CD8-positive, alpha-beta memory T cell (primary cell): ENCODE measurements around the gene EME2. TPM values are rescaled to one million over a fixed set of nuclear protein-coding genes. Genes with fewer than 3 reads are reported as not detected.

Source experiments
- CTCF ChIA-PET: fragments of 350-600 bp; sonication (Branson Sonifier 250); formaldehyde crosslinking; loops from one replicate; lab custom pipeline; 2021; ENCODE audit warnings: antibody characterized with exemption; lab: Charles Lee
- POLR2A ChIA-PET: fragments of 350-600 bp; sonication (Branson Sonifier 250); formaldehyde crosslinking; loops from one replicate; lab custom pipeline; 2021; ENCODE audit warnings: antibody characterized with exemption; lab: Charles Lee
- DNase-seq, 5 donors: peaks; one replicate each; pipeline versions ENCODE4 v3.0.0 to v3.0.0-alpha.2; 2020 to 2022; ENCODE audit warnings: mixed read lengths in 1 of 5
- H3K27ac ChIP-seq: one replicate; pipeline ENCODE4 v1.7.0; 2013; ENCODE audit warnings: low read depth, mild to moderate bottlenecking, low read length, moderate library complexity
- H3K27me3 ChIP-seq: 2 replicates; pipeline ENCODE4 v1.7.0; 2013; ENCODE audit warnings: low read length, mild to moderate bottlenecking; ENCODE audit not compliant: insufficient read depth, poor library complexity, severe bottlenecking
- H3K36me3 ChIP-seq: 2 replicates; pipeline ENCODE4 v1.7.0; 2013; ENCODE audit warnings: mild to moderate bottlenecking, low read length, moderate library complexity; ENCODE audit not compliant: insufficient read depth
- H3K4me1 ChIP-seq: 2 replicates; pipeline ENCODE4 v1.7.0; 2013; ENCODE audit warnings: mild to moderate bottlenecking, low read length, moderate library complexity; ENCODE audit not compliant: insufficient read depth
- H3K4me3 ChIP-seq: 2 replicates; pipeline ENCODE4 v1.7.0; 2013; ENCODE audit warnings: mild to moderate bottlenecking, low read length
- H3K9me3 ChIP-seq: 2 replicates; pipeline ENCODE4 v1.7.0; 2013; ENCODE audit warnings: mild to moderate bottlenecking, low read length
- H3K27ac Mint-ChIP-seq, 8 donors: one replicate each; pipeline ENCODE4 v1.8.0; 2020 to 2021; ENCODE audit warnings: mixed read lengths in 8 of 8, mild to moderate bottlenecking in 6 of 8, inconsistent platforms in 3 of 8, moderate library complexity in 3 of 8
- H3K27me3 Mint-ChIP-seq, 2 donors: one replicate each; pipeline ENCODE4 v1.8.0; 2020 to 2021; ENCODE audit warnings: mixed read lengths in 2 of 2, mild to moderate bottlenecking in 1 of 2, moderate library complexity in 1 of 2
- H3K36me3 Mint-ChIP-seq, 3 donors: one replicate each; pipeline ENCODE4 v1.8.0; 2020 to 2021; ENCODE audit warnings: mixed read lengths in 3 of 3, inconsistent platforms in 1 of 3, mild to moderate bottlenecking in 1 of 3
- H3K4me1 Mint-ChIP-seq, 3 donors: one replicate each; pipeline ENCODE4 v1.8.0; 2020 to 2021; ENCODE audit warnings: mixed read lengths in 3 of 3, inconsistent platforms in 1 of 3, mild to moderate bottlenecking in 1 of 3
- H3K4me3 Mint-ChIP-seq, 7 donors: one replicate each; pipeline ENCODE4 v1.8.0; 2020 to 2021; ENCODE audit warnings: mixed read lengths in 7 of 7, mild to moderate bottlenecking in 6 of 7, moderate library complexity in 4 of 7, inconsistent platforms in 2 of 7
- H3K9me3 Mint-ChIP-seq, 5 donors: one replicate each; pipeline ENCODE4 v1.8.0; 2020 to 2022; ENCODE audit warnings: mixed read lengths in 5 of 5, mild to moderate bottlenecking in 3 of 5, moderate library complexity in 2 of 5, inconsistent platforms in 1 of 5
- polyA plus RNA-seq: library from polyadenylated mRNA; unstranded; fragments of 300-500 nt; fragmentation: Illumina TruSeq; gene quantifications from one replicate; pipeline ENCODE4 v1.2.3, GENCODE V29; 2021
- total RNA-seq, 2 experiments: library from RNA; stranded (reverse); gene quantifications; one replicate each; pipeline ENCODE4 v1.2.3, GENCODE V29; 2021

Gene EME2
- total and polyA plus RNA-seq, 3 experiments from 2014 or later = 1.6 to 21.6 (median 21.0) TPM

DNA sequence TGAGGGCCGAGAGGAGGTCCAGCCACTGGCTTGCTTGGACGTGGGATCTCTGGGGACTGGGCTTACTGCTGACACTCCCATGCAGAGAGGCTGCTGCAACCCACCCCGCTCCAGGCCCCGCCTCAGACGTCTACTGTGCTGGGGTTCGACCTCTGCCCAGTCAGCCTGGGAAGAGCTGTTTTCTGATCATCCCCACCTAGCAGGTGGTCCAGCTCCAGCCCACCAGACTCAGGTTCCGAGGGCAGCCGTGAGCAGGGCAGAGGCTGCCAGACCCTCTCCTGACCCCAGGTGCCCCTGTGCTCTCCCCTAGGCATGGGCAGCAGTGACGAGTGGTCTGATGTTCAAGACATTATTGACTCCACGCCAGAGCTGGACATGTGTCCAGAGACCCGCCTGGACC, 24.7 kb upstream of the EME2 start:
- DNase-seq = no peak
- H3K36me3 Mint-ChIP-seq = peaks cover 0 to 80% (median 4%) of the 10 kb centered on the region in 3 donors
- no peaks in the 10 kb centered on the region for H3K9me3 Mint-ChIP-seq
- Histone ChIP-seq H3K4me1 (no peaks in the 10 kb centered on the region), H3K27ac (no peak overlapping the region), H3K27me3 (no peaks in the 10 kb centered on the region), H3K9me3 (no peaks in the 10 kb centered on the region), H3K4me3 (no peak overlapping the region), H3K36me3 (peaks cover 22% of the 10 kb centered on the region)
- H3K4me1 Mint-ChIP-seq = no peaks in the 10 kb centered on the region
- H3K27ac Mint-ChIP-seq = no peak overlapping the region
- POLR2A ChIA-PET = no interaction called here
- CTCF ChIA-PET = no interaction called here
- H3K4me3 Mint-ChIP-seq = no peak overlapping the region
- no peaks in the 10 kb centered on the region for H3K27me3 Mint-ChIP-seq

DNA sequence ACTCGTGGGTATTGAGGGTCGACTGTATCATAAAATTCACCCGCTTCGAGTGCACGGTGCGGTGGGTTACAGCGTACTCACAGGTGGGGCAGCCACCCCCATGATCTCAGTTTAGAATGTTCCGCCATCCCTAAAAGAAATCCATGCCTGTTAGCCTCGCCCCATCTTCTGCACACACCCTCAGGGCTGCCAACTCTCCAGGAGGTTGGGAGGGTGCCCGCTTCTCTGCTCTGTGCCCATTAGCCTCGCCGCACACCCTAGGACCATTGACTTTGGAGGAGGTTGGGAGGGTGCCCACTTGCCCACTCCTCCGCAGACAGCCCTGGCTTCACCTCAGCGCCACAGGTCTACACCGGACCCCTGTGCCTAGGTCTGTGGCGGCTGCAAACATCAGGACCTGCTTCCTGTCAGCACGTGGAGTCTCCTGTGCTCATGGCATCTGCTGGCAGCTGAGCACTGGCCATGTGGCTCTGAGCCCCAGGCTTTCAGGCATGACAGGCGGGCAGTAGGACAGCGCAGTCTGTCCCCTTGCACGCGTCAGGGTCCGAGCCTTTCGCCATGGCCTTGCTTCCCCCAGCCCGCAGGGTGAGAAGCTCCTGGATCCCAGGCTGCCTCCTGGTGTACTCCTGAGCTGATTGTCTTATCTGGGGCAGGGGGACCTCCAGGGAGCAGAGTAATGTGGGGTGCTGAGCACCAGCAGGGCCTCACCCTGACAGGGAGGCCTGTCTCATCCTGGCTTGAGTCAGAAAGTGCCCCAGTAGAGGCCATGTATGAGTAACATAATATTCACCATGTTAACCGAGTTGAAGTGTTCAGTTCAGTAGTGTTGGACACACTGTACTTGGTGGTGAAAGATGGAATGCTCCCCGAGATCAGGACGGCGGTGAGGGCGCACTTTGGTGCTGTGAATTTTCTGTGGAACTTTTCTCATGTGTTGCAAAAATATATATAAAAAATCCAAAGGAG, 23.2 kb upstream of the EME2 start:
- ChIA-PET CTCF (no interaction called here), POLR2A (no interaction called here)
- DNase-seq = no peak
- no peak overlapping the region for H3K4me3 Mint-ChIP-seq
- no peaks in the 10 kb centered on the region for H3K9me3 ChIP-seq
- H3K27ac Mint-ChIP-seq = no peak overlapping the region
- H3K4me3 ChIP-seq = no peak overlapping the region
- peaks cover 0 to 73% (median 4%) of the 10 kb centered on the region in 3 donors for H3K36me3 Mint-ChIP-seq
- H3K36me3 ChIP-seq = peaks cover 22% of the 10 kb centered on the region
- no peak overlapping the region for H3K27ac ChIP-seq
- no peaks in the 10 kb centered on the region for H3K4me1 ChIP-seq
- H3K9me3 Mint-ChIP-seq = no peaks in the 10 kb centered on the region
- H3K4me1 Mint-ChIP-seq = no peaks in the 10 kb centered on the region
- H3K27me3 Mint-ChIP-seq = no peaks in the 10 kb centered on the region
- no peaks in the 10 kb centered on the region for H3K27me3 ChIP-seq

DNA sequence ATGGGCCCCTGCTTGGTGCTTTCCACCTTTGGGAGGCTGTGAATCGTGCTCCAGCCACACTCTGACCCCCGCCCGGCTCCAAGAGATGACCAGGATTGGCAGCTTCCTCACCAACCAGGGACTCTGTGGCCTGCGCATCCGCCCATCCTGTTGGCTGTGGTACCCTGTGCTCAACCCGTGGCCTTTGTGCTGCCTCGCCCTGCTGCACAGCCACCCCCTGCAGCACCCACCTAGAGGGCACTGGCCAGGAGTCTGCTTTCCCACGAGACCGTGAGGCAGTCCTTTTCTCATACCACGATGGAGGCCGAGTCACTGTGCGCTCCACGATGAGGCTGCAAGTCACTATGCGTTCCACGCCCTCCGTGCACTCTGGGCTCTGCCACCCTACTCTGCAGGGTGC, 20.7 kb upstream of the EME2 start:
- peaks cover 2% of the 10 kb centered on the region for H3K4me1 ChIP-seq
- POLR2A ChIA-PET = no interaction called here
- DNase-seq = no peak
- H3K27ac Mint-ChIP-seq = peak overlapping the region in 1 of 8 donors; percentile 87
- peaks cover 0 to 68% (median 0%) of the 10 kb centered on the region in 3 donors for H3K36me3 Mint-ChIP-seq
- no peak overlapping the region for H3K27ac ChIP-seq
- no peaks in the 10 kb centered on the region for H3K27me3 Mint-ChIP-seq
- peaks cover 4 to 6% (median 5%) of the 10 kb centered on the region in 3 donors for H3K4me1 Mint-ChIP-seq
- H3K4me3 ChIP-seq = no peak overlapping the region
- CTCF ChIA-PET = no interaction called here
- no peaks in the 10 kb centered on the region for H3K9me3 Mint-ChIP-seq
- H3K9me3 ChIP-seq = no peaks in the 10 kb centered on the region
- H3K4me3 Mint-ChIP-seq = no peak overlapping the region
- no peaks in the 10 kb centered on the region for H3K27me3 ChIP-seq
- peaks cover 22% of the 10 kb centered on the region for H3K36me3 ChIP-seq

DNA sequence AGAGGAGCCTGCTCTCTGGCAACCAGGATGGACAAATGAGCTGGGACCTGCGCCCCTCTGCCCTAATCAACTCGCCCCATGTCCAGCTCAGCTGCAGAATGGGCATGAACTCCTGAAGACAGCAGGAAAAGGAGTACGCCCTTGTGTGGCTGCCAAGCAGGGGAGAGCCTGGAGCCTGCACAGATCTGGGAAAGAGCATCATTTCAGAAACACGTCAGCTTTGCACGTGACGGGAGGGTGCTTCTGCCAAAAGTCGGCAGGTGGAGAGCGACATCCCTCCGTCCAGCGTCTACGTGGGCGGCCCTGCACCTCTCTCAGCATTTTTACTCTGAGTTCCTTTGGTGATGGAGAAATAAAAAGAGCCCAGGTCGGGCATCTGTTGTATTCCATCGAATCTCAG, 19.8 kb upstream of the EME2 start:
- H3K36me3 Mint-ChIP-seq = peaks cover 0 to 64% (median 0%) of the 10 kb centered on the region in 3 donors
- DNase-seq = no peak
- ChIA-PET CTCF (interaction anchor here (1.6 kb wide), 1 partner anchor 30 kb away, joined by 3 read pairs; the partner anchor contains the start of genes NUBP2 and SPSB3), POLR2A (no interaction called here)
- H3K4me3 ChIP-seq = no peak overlapping the region
- no peak overlapping the region for H3K27ac Mint-ChIP-seq
- H3K9me3 ChIP-seq = no peaks in the 10 kb centered on the region
- peaks cover 8 to 13% (median 10%) of the 10 kb centered on the region in 3 donors for H3K4me1 Mint-ChIP-seq
- no peak overlapping the region for H3K4me3 Mint-ChIP-seq
- peaks cover 10% of the 10 kb centered on the region for H3K4me1 ChIP-seq
- H3K27me3 Mint-ChIP-seq = no peaks in the 10 kb centered on the region
- no peak overlapping the region for H3K27ac ChIP-seq
- no peaks in the 10 kb centered on the region for H3K27me3 ChIP-seq
- peaks cover 22% of the 10 kb centered on the region for H3K36me3 ChIP-seq
- no peaks in the 10 kb centered on the region for H3K9me3 Mint-ChIP-seq

DNA sequence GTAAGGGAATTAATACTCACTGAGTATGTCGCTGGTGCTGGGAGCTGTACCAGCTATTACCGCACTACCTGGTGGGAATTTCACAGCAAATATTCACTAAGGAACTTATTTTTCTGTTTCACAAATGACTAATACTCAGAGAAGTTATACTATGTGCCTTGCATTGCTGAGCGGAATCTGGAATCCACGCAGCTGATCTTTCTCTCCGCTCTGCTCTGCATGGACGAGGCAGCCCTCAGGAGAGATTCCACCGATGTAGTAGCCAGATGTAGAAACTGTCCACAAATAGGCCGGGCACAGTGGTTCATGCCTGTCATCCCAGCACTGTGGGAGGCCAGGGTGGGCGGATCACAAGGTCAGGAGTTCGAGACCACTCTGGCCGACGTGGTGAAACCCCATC, 18.4 kb upstream of the EME2 start:
- H3K36me3 ChIP-seq = peaks cover 11% of the 10 kb centered on the region
- H3K27ac Mint-ChIP-seq = no peak overlapping the region
- no peaks in the 10 kb centered on the region for H3K27me3 Mint-ChIP-seq
- H3K27me3 ChIP-seq = no peaks in the 10 kb centered on the region
- H3K9me3 ChIP-seq = no peaks in the 10 kb centered on the region
- ChIA-PET CTCF (no interaction called here), POLR2A (interaction anchor here (0.7 kb wide), 1 partner anchor 309 kb away, joined by 3 read pairs; no protein-coding TSS in a partner anchor)
- H3K4me3 ChIP-seq = no peak overlapping the region
- no peak for DNase-seq
- peaks cover 8 to 14% (median 10%) of the 10 kb centered on the region in 3 donors for H3K4me1 Mint-ChIP-seq
- no peaks in the 10 kb centered on the region for H3K9me3 Mint-ChIP-seq
- H3K4me1 ChIP-seq = peaks cover 10% of the 10 kb centered on the region
- peaks cover 0 to 58% (median 0%) of the 10 kb centered on the region in 3 donors for H3K36me3 Mint-ChIP-seq
- H3K27ac ChIP-seq = no peak overlapping the region
- H3K4me3 Mint-ChIP-seq = no peak overlapping the region

DNA sequence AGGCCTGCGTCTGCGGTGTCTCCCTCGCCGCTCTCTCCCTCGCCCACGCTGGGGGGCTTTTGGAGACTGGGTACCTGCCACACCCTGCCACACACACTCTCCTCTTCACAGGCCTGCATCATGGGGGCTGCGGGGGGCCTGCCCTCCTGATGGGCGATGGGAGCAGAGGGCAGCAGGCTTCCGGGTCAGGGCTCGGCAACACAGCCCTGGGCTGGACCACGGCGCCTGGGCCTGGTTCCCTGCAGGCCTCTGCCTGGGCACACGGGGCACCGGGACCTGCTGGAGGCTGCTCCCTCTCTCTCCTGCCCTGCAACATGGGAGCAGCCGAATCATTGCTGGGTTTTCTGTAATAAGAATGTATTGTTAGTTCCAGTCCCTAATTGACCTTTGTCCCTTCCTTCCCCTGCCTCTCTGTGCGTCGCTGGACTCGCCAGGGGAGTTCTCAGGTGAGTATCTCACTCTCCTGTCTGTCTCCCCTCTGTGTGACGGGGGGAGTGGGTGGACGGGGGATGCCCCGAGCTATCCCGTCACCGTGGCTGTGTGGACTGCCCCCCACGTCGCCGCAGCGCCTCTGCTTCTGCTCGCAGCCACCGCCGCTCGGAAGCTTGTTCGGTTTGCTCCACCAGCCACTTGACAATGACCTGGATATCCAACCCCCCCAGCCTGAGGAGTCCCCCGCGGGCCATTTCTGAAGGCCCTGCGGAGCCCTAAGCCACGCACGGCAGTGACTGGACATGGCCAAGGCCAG, 14.7 kb upstream of the EME2 start:
- peak overlapping the region in 3 of 8 donors; percentile 39 to 94 (median 87) for H3K27ac Mint-ChIP-seq
- H3K9me3 Mint-ChIP-seq = no peaks in the 10 kb centered on the region
- H3K27me3 Mint-ChIP-seq = no peaks in the 10 kb centered on the region
- Histone ChIP-seq H3K27me3 (no peaks in the 10 kb centered on the region), H3K27ac (no peak overlapping the region), H3K36me3 (no peaks in the 10 kb centered on the region), H3K4me1 (peaks cover 10% of the 10 kb centered on the region), H3K4me3 (no peak overlapping the region), H3K9me3 (no peaks in the 10 kb centered on the region)
- peaks cover 0 to 55% (median 0%) of the 10 kb centered on the region in 3 donors for H3K36me3 Mint-ChIP-seq
- ChIA-PET CTCF (interaction anchor here (1.0 kb wide), 1 partner anchor 25 kb away, joined by 3 read pairs; the partner anchor contains the start of genes NUBP2 and SPSB3), POLR2A (interaction anchor here (0.6 kb wide), 1 partner anchor 1559 kb away, joined by 11 read pairs; no protein-coding TSS in a partner anchor)
- H3K4me1 Mint-ChIP-seq = peaks cover 8 to 14% (median 10%) of the 10 kb centered on the region in 3 donors
- peak overlapping the region in 1 of 7 donors; percentile 54 for H3K4me3 Mint-ChIP-seq
- DNase-seq = no peak

DNA sequence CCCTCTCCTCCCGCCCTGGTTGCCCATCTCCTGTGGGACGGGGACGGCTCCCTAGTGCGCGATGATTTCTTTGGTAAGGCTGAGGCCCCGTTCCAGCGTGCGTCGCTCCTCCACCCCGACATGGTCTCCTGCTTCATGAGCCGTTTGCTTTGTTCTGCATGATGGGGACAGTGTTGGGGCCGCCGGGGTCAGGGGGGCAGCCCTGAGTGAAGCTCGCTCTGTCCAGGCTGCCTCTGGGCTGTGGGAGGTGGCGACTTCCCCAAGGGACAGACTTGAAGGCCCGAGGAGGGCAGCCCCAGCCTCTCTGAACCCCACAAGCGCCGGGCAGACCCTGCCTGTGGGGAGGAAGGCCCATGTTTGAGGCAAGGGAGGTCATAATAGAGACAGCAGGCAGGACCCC, 13.7 kb upstream of the EME2 start:
- Mint-ChIP-seq H3K36me3 (peaks cover 0 to 53% (median 0%) of the 10 kb centered on the region in 3 donors), H3K27ac (peak overlapping the region in 2 of 8 donors; percentile 47 to 61), H3K9me3 (no peaks in the 10 kb centered on the region), H3K4me1 (peaks cover 8 to 14% (median 10%) of the 10 kb centered on the region in 3 donors), H3K4me3 (no peak overlapping the region), H3K27me3 (no peaks in the 10 kb centered on the region)
- CTCF ChIA-PET = interaction anchor here (1.0 kb wide), 1 partner anchor 24 kb away, joined by 3 read pairs; the partner anchor contains the start of genes NUBP2 and SPSB3
- Histone ChIP-seq H3K27me3 (no peaks in the 10 kb centered on the region), H3K4me3 (no peak overlapping the region), H3K36me3 (no peaks in the 10 kb centered on the region), H3K9me3 (no peaks in the 10 kb centered on the region), H3K4me1 (peaks cover 10% of the 10 kb centered on the region), H3K27ac (no peak overlapping the region)
- no peak for DNase-seq
- POLR2A ChIA-PET = no interaction called here
